ENCODE results near the gene KIAA0232. TPM values are rescaled to one million over a fixed set of nuclear protein-coding genes. Genes with fewer than 3 reads are reported as not detected.

The KIAA0232 gene
- polyA plus RNA-seq, 1 donor (not counting 4 experiments of a cell fraction or from before 2014, with no cell fraction given) = 10.0 TPM

DNA sequence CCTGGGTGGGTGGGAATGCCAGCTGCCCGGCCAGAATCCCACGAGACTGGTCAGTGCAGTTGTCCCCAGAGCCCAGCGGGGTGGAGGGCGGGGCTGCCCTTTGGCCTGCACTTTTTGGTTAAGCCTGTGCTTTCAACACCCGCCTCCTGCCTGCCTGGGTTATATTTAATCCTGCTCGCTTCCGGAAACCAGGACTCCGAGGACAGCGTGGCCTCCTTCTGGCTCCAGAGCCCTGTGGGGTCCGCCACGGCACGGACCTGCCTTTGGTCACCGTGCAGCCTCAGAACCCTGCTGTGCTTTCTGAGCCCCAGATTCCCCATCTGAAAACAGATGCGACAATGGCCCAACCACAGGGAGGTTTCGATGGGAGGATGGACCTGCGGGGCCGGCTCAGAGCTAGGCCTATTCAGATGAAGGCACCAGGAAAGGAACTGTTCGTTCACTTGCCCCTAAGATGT is 29.4 kb upstream of the KIAA0232 start:
- Histone ChIP-seq H3K4me3 (ENCODE audit: control insufficient read depth in 2 of 3, extremely low read depth in 1 of 3, insufficient read depth in 2 of 3, low read depth in 1 of 3, low read length in 3 of 3) (no peak overlapping the region), H3K79me2 (ENCODE audit: control insufficient read depth, insufficient read depth, low read length) (no peaks in the 10 kb centered on the region), H3K27me3 (ENCODE audit: control insufficient read depth, extremely low read depth, insufficient read depth, low read length) (no peaks in the 10 kb centered on the region), H2AFZ (ENCODE audit: control insufficient read depth, low read length) (no peak overlapping the region), H3K9ac (ENCODE audit: control insufficient read depth, extremely low read depth, insufficient read depth, low read length) (no peak overlapping the region), H3K36me3 (ENCODE audit: control insufficient read depth in 2 of 2, extremely low read depth in 1 of 2, insufficient read depth in 2 of 2, low read length in 2 of 2) (no peaks in the 10 kb centered on the region), H4K20me1 (ENCODE audit: control insufficient read depth, extremely low read depth, insufficient read depth, low read length) (no peaks in the 10 kb centered on the region), H3K27ac (ENCODE audit: control insufficient read depth, insufficient read depth, low read length) (no peak overlapping the region), H3K4me1 (ENCODE audit: control insufficient read depth, extremely low read depth, insufficient read depth, low read length) (peaks cover 9% of the 10 kb centered on the region), H3K9me1 (ENCODE audit: control insufficient read depth, extremely low read depth, insufficient read depth, low read length) (no peaks in the 10 kb centered on the region), H3K4me2 (ENCODE audit: control insufficient read depth, extremely low read depth, insufficient read depth, low read depth, low read length) (no peak overlapping the region), H3K9me3 (ENCODE audit: control insufficient read depth, low read depth, low read length) (no peaks in the 10 kb centered on the region)
- no peak for DNase-seq (ENCODE audit: low read depth, low spot score)
- no peak for FAIRE-seq
- TF ChIP-seq EZH2 (IDR thresholded peaks at IDR 0.05; ENCODE audit: low read length) = no peak
- TF ChIP-seq, protein P1, sequence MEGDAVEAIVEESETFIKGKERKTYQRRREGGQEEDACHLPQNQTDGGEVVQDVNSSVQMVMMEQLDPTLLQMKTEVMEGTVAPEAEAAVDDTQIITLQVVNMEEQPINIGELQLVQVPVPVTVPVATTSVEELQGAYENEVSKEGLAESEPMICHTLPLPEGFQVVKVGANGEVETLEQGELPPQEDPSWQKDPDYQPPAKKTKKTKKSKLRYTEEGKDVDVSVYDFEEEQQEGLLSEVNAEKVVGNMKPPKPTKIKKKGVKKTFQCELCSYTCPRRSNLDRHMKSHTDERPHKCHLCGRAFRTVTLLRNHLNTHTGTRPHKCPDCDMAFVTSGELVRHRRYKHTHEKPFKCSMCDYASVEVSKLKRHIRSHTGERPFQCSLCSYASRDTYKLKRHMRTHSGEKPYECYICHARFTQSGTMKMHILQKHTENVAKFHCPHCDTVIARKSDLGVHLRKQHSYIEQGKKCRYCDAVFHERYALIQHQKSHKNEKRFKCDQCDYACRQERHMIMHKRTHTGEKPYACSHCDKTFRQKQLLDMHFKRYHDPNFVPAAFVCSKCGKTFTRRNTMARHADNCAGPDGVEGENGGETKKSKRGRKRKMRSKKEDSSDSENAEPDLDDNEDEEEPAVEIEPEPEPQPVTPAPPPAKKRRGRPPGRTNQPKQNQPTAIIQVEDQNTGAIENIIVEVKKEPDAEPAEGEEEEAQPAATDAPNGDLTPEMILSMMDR (optimal IDR thresholded peaks at IDR 0.05 in 1 of 3, IDR thresholded peaks at IDR 0.05 in 1 of 3, conservative IDR thresholded peaks at IDR 0.05 in 1 of 3; ENCODE audit: extremely low read depth in 1 of 3, insufficient read depth in 2 of 3, low read length in 3 of 3) = no peak
- dilution Hi-C loops (cut with MboI; ENCODE audit: extremely low pct_ligation_motif_present, low sequenced_read_pairs) = no loop called here

DNA sequence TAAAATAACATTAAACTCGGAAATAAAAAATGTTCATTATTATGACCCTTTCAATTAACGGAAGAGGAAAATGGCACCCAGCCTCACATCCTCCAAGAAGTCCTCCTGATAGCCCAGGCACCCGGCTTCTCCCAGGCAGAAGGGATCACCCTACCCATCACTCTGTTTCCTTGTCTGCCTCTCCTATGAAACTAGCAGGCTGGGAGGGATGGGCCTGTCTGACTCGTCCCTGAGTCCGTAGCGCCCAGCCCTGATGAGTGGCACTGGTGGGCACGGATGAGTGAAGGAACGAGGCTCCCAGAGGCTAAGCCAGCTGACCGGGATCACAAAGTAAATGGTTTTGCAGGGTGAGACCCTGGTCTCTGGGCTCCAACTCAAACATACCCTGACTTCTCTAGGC is 28.6 kb upstream of the KIAA0232 start:
- DNase-seq (ENCODE audit: low read depth, low spot score) (no peak), FAIRE-seq (no peak)
- no peak overlapping the region for H3K4me2 ChIP-seq (ENCODE audit: control insufficient read depth, extremely low read depth, insufficient read depth, low read depth, low read length)
- H4K20me1 ChIP-seq (ENCODE audit: control insufficient read depth, extremely low read depth, insufficient read depth, low read length) = no peaks in the 10 kb centered on the region
- no peak overlapping the region for H3K4me3 ChIP-seq (ENCODE audit: control insufficient read depth in 2 of 3, extremely low read depth in 1 of 3, insufficient read depth in 2 of 3, low read depth in 1 of 3, low read length in 3 of 3)
- dilution Hi-C loops (cut with MboI; ENCODE audit: extremely low pct_ligation_motif_present, low sequenced_read_pairs) = no loop called here
- no peak for TF ChIP-seq EZH2 (IDR thresholded peaks at IDR 0.05; ENCODE audit: low read length)
- TF ChIP-seq, protein P1 (optimal IDR thresholded peaks at IDR 0.05 in 1 of 3, IDR thresholded peaks at IDR 0.05 in 1 of 3, conservative IDR thresholded peaks at IDR 0.05 in 1 of 3; ENCODE audit: extremely low read depth in 1 of 3, insufficient read depth in 2 of 3, low read length in 3 of 3) = no peak
- H3K9ac ChIP-seq (ENCODE audit: control insufficient read depth, extremely low read depth, insufficient read depth, low read length) = no peak overlapping the region
- no peaks in the 10 kb centered on the region for H3K9me3 ChIP-seq (ENCODE audit: control insufficient read depth, low read depth, low read length)
- no peaks in the 10 kb centered on the region for H3K79me2 ChIP-seq (ENCODE audit: control insufficient read depth, insufficient read depth, low read length)
- no peaks in the 10 kb centered on the region for H3K36me3 ChIP-seq (ENCODE audit: control insufficient read depth in 2 of 2, extremely low read depth in 1 of 2, insufficient read depth in 2 of 2, low read length in 2 of 2)
- H3K9me1 ChIP-seq (ENCODE audit: control insufficient read depth, extremely low read depth, insufficient read depth, low read length) = no peaks in the 10 kb centered on the region
- no peaks in the 10 kb centered on the region for H3K27me3 ChIP-seq (ENCODE audit: control insufficient read depth, extremely low read depth, insufficient read depth, low read length)
- peaks cover 13% of the 10 kb centered on the region for H3K4me1 ChIP-seq (ENCODE audit: control insufficient read depth, extremely low read depth, insufficient read depth, low read length)
- H3K27ac ChIP-seq (ENCODE audit: control insufficient read depth, insufficient read depth, low read length) = no peak overlapping the region
- no peak overlapping the region for H2AFZ ChIP-seq (ENCODE audit: control insufficient read depth, low read length)

Measured in keratinocyte (primary cell).